ENCODE results near the gene ATP1A3. TPM values are rescaled to one million over a fixed set of nuclear protein-coding genes. Genes with fewer than 3 reads are reported as not detected.
"Not testable (repeated sequence)": the region's sequence is repeated elsewhere in the genome, so short reads cannot be mapped to it uniquely, and the experiment has no call there.

Gene ATP1A3
- total RNA-seq, 2 experiments from 2014 or later, result 3.2 to 4.6 TPM

DNA sequence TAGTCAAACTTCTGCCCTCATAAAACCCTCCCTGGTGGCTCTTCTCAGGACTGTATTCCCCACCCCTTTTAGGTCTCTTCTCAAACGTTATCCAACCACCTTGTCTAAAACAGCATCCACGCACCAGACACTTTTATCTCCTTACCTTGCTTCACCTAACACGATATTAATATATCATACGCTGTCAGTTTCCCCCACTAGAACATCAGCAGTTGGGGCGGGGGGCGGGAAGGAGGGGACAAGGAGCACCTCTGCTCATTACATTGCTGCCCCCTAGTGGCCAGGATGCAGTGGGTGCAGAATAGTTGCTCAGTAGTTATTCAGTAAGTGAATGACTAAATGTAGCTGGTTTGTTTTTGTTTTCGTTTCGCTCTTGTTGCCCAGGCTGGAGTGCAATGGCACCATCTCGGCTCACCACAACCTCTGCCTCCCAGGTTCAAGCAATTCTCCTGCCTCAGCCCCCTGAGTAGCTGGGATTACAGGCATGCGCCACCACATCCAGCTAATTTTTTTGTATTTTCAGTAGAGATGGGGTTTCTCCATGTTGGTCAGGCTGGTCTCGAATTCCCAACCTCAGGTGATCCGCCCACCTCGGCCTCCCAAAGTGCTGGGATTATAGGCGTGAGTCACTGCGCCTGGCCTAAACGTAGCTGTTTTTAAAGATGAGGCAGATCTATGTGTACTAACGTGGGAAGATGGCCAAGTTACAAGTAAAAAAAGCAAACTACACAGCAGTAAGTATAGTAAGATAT is 40.8 kb upstream of the ATP1A3 start:
- peak; percentile 27 to 85 (median 52) for DNase-seq
- not testable (repeated sequence) for H3K36me3 Mint-ChIP-seq (ENCODE audit: low read depth); H3K9me3 Mint-ChIP-seq; H3K4me3 Mint-ChIP-seq; H3K36me3 ChIP-seq (ENCODE audit: insufficient read depth, low read length); H3K4me1 Mint-ChIP-seq (ENCODE audit: low read depth); H3K27me3 ChIP-seq (ENCODE audit: control insufficient read depth in 1 of 2, insufficient read depth in 2 of 2, low read length in 2 of 2); H3K27ac ChIP-seq (ENCODE audit: low read depth in 1 of 2, low read length in 2 of 2); H3K27ac Mint-ChIP-seq; H3K9me3 ChIP-seq (ENCODE audit: control insufficient read depth in 1 of 2, insufficient read depth in 1 of 2, low read length in 2 of 2); H3K4me1 ChIP-seq (ENCODE audit: insufficient read depth, low read length); H3K4me3 ChIP-seq (ENCODE audit: low read length)
- ATAC-seq (ENCODE audit: poor library complexity), result peak; percentile 80
- CTCF ChIA-PET, result interaction anchor here (0.6 to 1.5 kb wide), 12 partner anchors 8 to 328 kb away, joined by 3 to 8 read pairs (median 4); partner anchors contain the start of genes RABAC1, RPS19 and ZNF574
- POLR2A ChIA-PET, result interaction anchor here (0.6 kb wide), 1 partner anchor 160 kb away, joined by 4 read pairs; no protein-coding TSS in a partner anchor
- peak; percentile 94 for TF ChIP-seq CTCF (IDR thresholded peaks at IDR 0.05)
- intact Hi-C loops (cut with DNase I, micrococcal nuclease), result loop anchor here in 1 of 2 experiments (5.0 kb wide), 1 partner anchor 178 kb away; no protein-coding TSS in a partner anchor
- peaks cover 11% of the 10 kb centered on the region for H3K27me3 Mint-ChIP-seq

DNA sequence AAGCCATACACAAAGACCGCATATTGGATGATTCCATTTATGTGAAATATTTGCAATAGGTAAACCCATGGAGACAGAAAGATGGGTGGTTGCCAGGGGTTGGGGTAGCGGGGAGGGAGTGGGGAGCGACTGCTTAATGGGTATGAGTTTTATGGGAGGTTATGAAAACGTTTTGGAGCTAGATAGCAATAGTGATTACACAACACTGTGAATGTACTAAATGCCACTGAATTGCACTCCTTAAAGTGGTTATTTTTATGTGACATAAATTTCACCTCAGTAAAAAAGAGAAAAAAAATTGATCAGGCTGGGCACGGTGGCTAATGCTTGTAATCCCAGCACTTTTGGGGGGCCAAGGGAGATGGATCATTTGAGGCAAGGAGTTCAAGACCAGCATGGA is 39.4 kb upstream of the ATP1A3 start:
- Mint-ChIP-seq H3K36me3 (ENCODE audit: low read depth) (no peaks in the 10 kb centered on the region), H3K4me1 (ENCODE audit: low read depth) (no peaks in the 10 kb centered on the region), H3K9me3 (no peaks in the 10 kb centered on the region), H3K4me3 (no peak overlapping the region), H3K27me3 (peaks cover 14% of the 10 kb centered on the region), H3K27ac (no peak overlapping the region)
- ChIA-PET POLR2A (no interaction called here), CTCF (no interaction called here)
- no peak for TF ChIP-seq CTCF (IDR thresholded peaks at IDR 0.05)
- intact Hi-C loops (cut with DNase I, micrococcal nuclease), result loop anchor here in 1 of 2 experiments (2.0 to 5.0 kb wide), 2 partner anchors 73 to 176 kb away; no protein-coding TSS in a partner anchor
- no peaks in the 10 kb centered on the region for H3K36me3 ChIP-seq (ENCODE audit: insufficient read depth, low read length)
- H3K4me1 ChIP-seq (ENCODE audit: insufficient read depth, low read length), result peaks cover 6% of the 10 kb centered on the region
- no peaks in the 10 kb centered on the region for H3K9me3 ChIP-seq (ENCODE audit: control insufficient read depth in 1 of 2, insufficient read depth in 1 of 2, low read length in 2 of 2)
- H3K27ac ChIP-seq (ENCODE audit: low read depth in 1 of 2, low read length in 2 of 2), result no peak overlapping the region
- ATAC-seq (ENCODE audit: poor library complexity) (no peak), DNase-seq (no peak)
- H3K27me3 ChIP-seq (ENCODE audit: control insufficient read depth in 1 of 2, insufficient read depth in 2 of 2, low read length in 2 of 2), result peaks cover 0 to under 1% of the 10 kb centered on the region in 2 experiments
- no peak overlapping the region for H3K4me3 ChIP-seq (ENCODE audit: low read length)

DNA sequence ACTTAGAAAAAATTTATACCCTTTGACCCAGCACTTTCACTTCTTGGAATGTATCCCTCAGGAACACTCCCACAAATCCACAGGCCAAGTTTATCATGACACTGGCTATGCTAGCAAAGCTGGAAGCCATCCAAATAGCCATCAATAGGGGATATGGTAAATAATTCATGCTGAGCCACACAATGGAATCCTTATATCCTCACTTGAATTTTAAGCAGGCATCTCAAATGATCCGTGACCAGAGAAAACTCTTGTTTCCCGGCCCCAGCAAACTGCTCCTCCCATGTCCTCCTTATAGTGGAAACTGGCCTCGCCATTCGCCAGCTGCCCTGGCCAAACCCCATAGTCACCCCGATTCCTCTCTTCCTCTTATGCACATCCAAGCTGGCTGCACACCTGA is 38.4 kb upstream of the ATP1A3 start:
- no peak for TF ChIP-seq CTCF (IDR thresholded peaks at IDR 0.05)
- ChIA-PET POLR2A (no interaction called here), CTCF (interaction anchor here (0.5 kb wide), 1 partner anchor 279 kb away, joined by 3 read pairs; no protein-coding TSS in a partner anchor)
- Mint-ChIP-seq H3K4me1 (ENCODE audit: low read depth) (no peaks in the 10 kb centered on the region), H3K36me3 (ENCODE audit: low read depth) (no peaks in the 10 kb centered on the region), H3K9me3 (no peaks in the 10 kb centered on the region), H3K27ac (no peak overlapping the region), H3K4me3 (no peak overlapping the region), H3K27me3 (peaks cover 18% of the 10 kb centered on the region)
- Histone ChIP-seq H3K27ac (ENCODE audit: low read depth in 1 of 2, low read length in 2 of 2) (no peak overlapping the region), H3K4me3 (ENCODE audit: low read length) (no peak overlapping the region), H3K36me3 (ENCODE audit: insufficient read depth, low read length) (no peaks in the 10 kb centered on the region), H3K9me3 (ENCODE audit: control insufficient read depth in 1 of 2, insufficient read depth in 1 of 2, low read length in 2 of 2) (no peaks in the 10 kb centered on the region), H3K4me1 (ENCODE audit: insufficient read depth, low read length) (peaks cover 6% of the 10 kb centered on the region), H3K27me3 (ENCODE audit: control insufficient read depth in 1 of 2, insufficient read depth in 2 of 2, low read length in 2 of 2) (no peaks in the 10 kb centered on the region)
- no peak for ATAC-seq (ENCODE audit: poor library complexity)
- intact Hi-C loops (cut with DNase I, micrococcal nuclease), result loop anchor here in 1 of 2 experiments (2.0 to 5.0 kb wide), 2 partner anchors 72 to 175 kb away; no protein-coding TSS in a partner anchor
- no peak for DNase-seq

Data from CD4-positive, alpha-beta T cell (primary cell).